ENCODE data around the gene NUP214.
A peak's percentile ranks its signal among the peaks of the same experiment; 100 is the strongest.
"Not testable (repeated sequence)": the region's sequence is repeated elsewhere in the genome, so short reads cannot be mapped to it uniquely, and the experiment has no call there.

NUP214 gene

GRCh38 chr9:131264231-131264630 lies 138.8 kb downstream of the NUP214 start:
- peak; percentile 74 for DNase-seq

GRCh38 chr9:131266266-131267229 lies 141.2 kb downstream of the NUP214 start:
- DNase-seq, result peak; percentile 78

- peak; percentile 81 for DNase-seq
These were observed 145.0 kb downstream of the NUP214 start for GRCh38 chr9:131270171-131271015.

GRCh38 chr9:131271016-131271273 lies 145.6 kb downstream of the NUP214 start:
- DNase-seq, result not testable (repeated sequence)

GRCh38 chr9:131271506-131271931 lies 146.1 kb downstream of the NUP214 start:
- peak; percentile 71 for DNase-seq

GRCh38 chr9:131272212-131272611 lies 146.8 kb downstream of the NUP214 start:
- no peak for DNase-seq

GRCh38 chr9:131273146-131273855 lies 147.9 kb downstream of the NUP214 start:
- DNase-seq, result peak; percentile 71

GRCh38 chr9:131273856-131274673 lies 148.7 kb downstream of the NUP214 start:
- DNase-seq, result no peak

GRCh38 chr9:131274674-131275331 lies 149.4 kb downstream of the NUP214 start:
- DNase-seq, result peak; percentile 75

GRCh38 chr9:131275332-131276093 lies 150.1 kb downstream of the NUP214 start:
- peak; percentile 74 for DNase-seq

- peak; percentile 83 for DNase-seq
These were observed 150.9 kb downstream of the NUP214 start, which contains the start of gene FAM78A for GRCh38 chr9:131276094-131276888. TSS of gene FAM78A (minus strand) at chr9:131276510. CDS start at chr9:131276179, 331 bp downstream.

- peak; percentile 82 for DNase-seq
These were observed 151.5 kb downstream of the NUP214 start for GRCh38 chr9:131276891-131277286.

GRCh38 chr9:131277287-131277909 lies 152.0 kb downstream of the NUP214 start:
- DNase-seq, result peak; percentile 71

GRCh38 chr9:131277910-131278701 lies 152.7 kb downstream of the NUP214 start:
- DNase-seq, result peak; percentile 89

GRCh38 chr9:131278702-131279111 lies 153.3 kb downstream of the NUP214 start:
- peak; percentile 76 for DNase-seq

GRCh38 chr9:131279196-131279862 lies 153.9 kb downstream of the NUP214 start:
- no peak for DNase-seq

- no peak for DNase-seq
These were observed 154.6 kb downstream of the NUP214 start for GRCh38 chr9:131279863-131280570.

Measured in activated effector memory CD4-positive, alpha-beta T cell treated with anti-CD3 and anti-CD28 coated beads, Interleukin-2, amount 50 U/mL, for 16 hours (primary cell).